Measurements from ENCODE around the gene CDC5L.

GRCh38 chr6:44341095-44341890, 46.2 kb upstream of the CDC5L start:
- TF ChIP-seq CTCF (IDR thresholded peaks at IDR 0.05), result no peak
- no peak for TF ChIP-seq ZFX (IDR thresholded peaks at IDR 0.05; ENCODE audit: borderline replicate concordance)
